ENCODE data around the gene PLEKHM2.

PLEKHM2 gene

DNA sequence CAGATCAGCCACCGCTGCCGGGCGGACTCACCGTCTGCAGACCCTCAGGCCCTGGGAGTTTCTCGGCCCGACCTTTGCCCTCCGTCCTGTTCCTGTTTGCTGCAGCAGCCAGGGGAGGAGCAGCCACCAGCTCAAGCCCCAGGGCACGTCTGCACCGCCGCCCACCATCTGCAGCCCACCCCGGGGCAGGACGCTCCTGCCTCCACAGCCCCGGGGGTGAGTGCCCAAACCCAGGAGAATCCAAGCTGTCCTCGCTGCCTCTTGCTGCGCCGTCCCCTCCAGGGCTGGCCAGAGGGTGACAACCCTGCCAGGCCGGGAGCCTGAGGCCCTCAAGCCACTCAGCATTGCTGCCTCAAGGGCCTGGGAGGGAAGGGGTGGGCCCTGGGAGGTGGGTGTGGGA lies 50.8 kb downstream of the PLEKHM2 start:
- H3K27ac ChIP-seq (ENCODE audit: low read depth, low read length) = no peak overlapping the region
- H3K4me1 ChIP-seq (ENCODE audit: control insufficient read depth, insufficient read depth, low read length) = no peaks in the 10 kb centered on the region
- H3K36me3 ChIP-seq (ENCODE audit: control insufficient read depth, insufficient read depth, low read length) = peaks cover 33% of the 10 kb centered on the region
- H3K4me3 ChIP-seq (ENCODE audit: low read length) = no peak overlapping the region
- no peaks in the 10 kb centered on the region for H3K27me3 ChIP-seq (ENCODE audit: control insufficient read depth, insufficient read depth, low read length)
- no peak overlapping the region for H3K9ac ChIP-seq (ENCODE audit: low read length)

DNA sequence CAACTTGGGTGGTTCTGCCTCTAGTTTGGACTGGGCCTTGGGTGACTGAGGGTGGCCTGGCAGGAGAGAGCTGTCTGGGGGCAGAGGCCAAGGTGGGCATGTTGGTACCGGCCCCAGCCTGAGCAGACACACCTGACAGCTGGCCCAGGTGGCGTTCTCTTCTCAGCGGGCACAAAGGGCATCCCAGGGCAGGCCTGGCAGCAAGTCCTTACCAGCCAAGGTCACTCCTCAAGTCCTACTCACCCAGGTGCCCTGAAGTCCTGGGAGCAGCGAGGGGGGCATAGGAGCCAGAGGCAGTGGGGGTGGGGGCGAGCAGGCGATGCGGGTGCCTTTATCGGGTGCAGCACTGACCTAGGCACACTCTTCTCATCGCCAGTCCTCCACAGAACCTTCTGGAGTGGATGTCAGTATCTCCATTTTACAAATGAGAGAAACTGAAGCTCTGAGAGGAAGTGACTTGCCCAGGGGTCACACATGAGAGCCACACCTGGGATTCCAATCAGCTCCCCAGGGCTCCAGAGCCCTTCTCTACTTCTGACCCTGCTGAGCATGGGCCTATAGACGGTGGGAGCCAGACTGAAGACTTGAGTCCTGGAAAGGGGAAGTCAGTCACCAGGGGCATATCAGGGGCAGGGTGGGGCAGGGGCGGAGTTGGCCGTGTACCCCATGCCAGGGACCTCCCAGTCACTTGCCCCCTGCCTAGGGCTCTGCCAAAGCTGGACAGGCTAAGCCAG lies 51.4 kb downstream of the PLEKHM2 start:
- Histone ChIP-seq H3K36me3 (ENCODE audit: control insufficient read depth, insufficient read depth, low read length) (peaks cover 30% of the 10 kb centered on the region), H3K27me3 (ENCODE audit: control insufficient read depth, insufficient read depth, low read length) (no peaks in the 10 kb centered on the region), H3K4me1 (ENCODE audit: control insufficient read depth, insufficient read depth, low read length) (no peaks in the 10 kb centered on the region), H3K9ac (ENCODE audit: low read length) (no peak overlapping the region), H3K4me3 (ENCODE audit: low read length) (no peak overlapping the region), H3K27ac (ENCODE audit: low read depth, low read length) (no peak overlapping the region)

DNA sequence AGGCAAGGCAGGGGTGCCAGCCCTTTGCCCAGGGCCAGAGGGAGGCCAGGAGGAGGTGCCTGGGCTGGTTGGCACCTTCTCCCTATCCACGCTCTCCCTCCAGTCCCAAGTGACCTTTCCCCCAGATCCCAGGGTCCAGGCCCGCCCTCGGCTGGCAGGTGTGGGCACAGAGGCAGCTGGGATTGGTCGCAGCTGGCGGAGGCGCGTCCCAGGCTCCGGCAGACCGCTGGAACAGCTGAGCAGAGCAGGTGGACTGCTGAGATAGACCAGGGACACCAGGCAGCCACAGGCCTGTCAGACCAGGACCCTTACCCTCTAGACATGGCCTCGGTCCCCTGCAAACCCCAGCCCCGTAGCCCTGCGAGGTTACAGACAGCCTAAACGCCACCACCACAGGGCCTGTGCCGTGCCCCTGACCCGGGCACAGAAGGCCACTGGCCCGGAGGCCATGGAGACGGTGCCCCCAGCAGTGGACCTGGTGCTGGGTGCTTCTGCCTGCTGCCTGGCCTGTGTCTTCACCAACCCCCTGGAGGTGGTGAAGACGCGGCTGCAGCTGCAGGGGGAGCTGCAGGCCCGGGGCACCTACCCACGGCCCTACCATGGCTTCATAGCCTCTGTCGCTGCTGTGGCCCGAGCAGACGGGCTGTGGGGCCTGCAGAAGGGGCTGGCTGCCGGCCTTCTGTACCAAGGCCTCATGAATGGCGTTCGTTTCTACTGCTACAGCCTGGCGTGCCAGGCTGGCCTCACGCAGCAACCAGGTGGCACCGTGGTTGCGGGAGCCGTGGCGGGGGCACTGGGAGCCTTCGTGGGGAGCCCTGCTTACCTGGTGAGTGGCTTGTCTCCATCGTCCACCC lies 52.1 kb downstream of the PLEKHM2 start, which contains the start of gene SLC25A34:
SLC25A34 (plus strand) TSS at position 221 of the 854 bp plus-strand sequence; CDS start at position 449, 228 bp downstream.
- peaks cover 23% of the 10 kb centered on the region for H3K36me3 ChIP-seq (ENCODE audit: control insufficient read depth, insufficient read depth, low read length)

DNA sequence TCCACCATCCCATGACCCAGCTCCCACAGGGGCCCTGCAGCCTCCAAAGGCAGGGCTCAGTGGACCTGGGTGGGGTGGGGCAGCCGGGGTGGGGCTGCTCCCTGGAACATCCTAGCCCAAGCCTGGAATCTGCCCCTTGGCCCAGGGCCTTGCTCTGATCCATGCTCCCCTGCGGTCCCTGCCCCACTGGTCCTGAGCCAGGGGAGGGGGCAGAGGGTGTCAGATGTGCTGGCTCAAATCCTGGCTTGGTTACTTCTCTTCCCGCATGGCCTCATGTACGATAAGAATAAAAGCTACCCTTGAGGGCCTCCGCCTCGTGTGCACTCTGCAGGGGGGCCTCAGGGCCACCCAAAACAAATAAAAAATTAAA lies 52.8 kb downstream of the PLEKHM2 start:
- peaks cover 17% of the 10 kb centered on the region for H3K36me3 ChIP-seq (ENCODE audit: control insufficient read depth, insufficient read depth, low read length)
- no peaks in the 10 kb centered on the region for H3K4me1 ChIP-seq (ENCODE audit: control insufficient read depth, insufficient read depth, low read length)
- H3K4me3 ChIP-seq (ENCODE audit: low read length) = peak overlapping the region; percentile 25
- no peak overlapping the region for H3K27ac ChIP-seq (ENCODE audit: low read depth, low read length)
- no peak overlapping the region for H3K9ac ChIP-seq (ENCODE audit: low read length)
- H3K27me3 ChIP-seq (ENCODE audit: control insufficient read depth, insufficient read depth, low read length) = no peaks in the 10 kb centered on the region

More for the DNA sequence above, 52.1 kb downstream of the PLEKHM2 start, which contains the start of gene SLC25A34:
- peak within 1 kb of the TSS; percentile 46 for H3K27ac ChIP-seq (ENCODE audit: low read depth, low read length)
- no peak within 1 kb of the TSS for H3K9ac ChIP-seq (ENCODE audit: low read length)
- no peaks in the 10 kb centered on the region for H3K4me1 ChIP-seq (ENCODE audit: control insufficient read depth, insufficient read depth, low read length)
- H3K4me3 ChIP-seq (ENCODE audit: low read length) = peak within 1 kb of the TSS; percentile 25
- no peaks in the 10 kb centered on the region for H3K27me3 ChIP-seq (ENCODE audit: control insufficient read depth, insufficient read depth, low read length)

DNA sequence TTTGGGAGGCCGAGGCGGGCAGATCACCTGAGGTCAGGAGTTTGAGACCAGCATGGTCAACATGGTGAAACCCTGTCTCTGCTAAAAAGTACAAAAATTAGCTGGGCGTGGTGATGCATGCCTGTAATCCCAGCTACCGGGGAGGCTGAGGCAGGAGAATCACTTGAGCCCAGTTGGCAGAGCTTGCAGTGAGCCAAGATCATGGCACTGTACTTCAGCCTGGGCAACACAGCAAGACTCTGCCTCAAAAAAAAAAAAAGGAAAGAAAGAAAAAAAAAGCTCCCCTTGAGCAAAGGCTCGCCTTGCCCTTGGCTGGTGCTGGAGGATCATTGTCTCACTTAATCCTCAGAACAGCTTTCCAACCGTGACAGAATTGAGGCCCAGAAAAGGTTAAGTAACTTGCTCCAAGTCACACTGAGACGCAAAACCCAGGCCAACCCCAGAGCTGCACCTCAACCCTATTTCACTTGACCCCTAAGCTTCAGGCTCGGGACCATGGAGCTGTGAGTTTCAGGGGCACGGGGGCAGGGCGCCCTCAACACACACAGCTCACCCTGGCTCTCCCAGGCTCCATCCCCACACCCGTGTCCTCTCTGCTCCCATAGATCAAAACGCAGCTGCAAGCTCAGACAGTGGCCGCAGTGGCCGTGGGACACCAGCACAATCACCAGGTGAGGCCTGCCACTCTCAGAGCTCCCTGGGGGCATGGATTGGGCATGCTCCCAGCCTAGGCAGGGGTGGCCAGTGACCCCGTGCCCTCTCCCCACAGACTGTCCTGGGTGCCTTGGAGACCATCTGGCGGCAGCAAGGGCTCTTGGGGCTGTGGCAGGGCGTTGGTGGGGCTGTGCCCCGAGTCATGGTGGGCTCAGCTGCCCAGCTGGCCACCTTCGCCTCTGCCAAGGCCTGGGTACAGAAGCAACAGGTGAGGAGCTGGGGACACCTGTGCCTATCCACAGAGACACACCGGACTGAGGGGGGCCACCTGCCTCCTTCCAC lies 53.5 kb downstream of the PLEKHM2 start:
- Histone ChIP-seq H3K9ac (ENCODE audit: low read length) (no peak overlapping the region), H3K4me3 (ENCODE audit: low read length) (no peak overlapping the region), H3K36me3 (ENCODE audit: control insufficient read depth, insufficient read depth, low read length) (peaks cover 10% of the 10 kb centered on the region), H3K27me3 (ENCODE audit: control insufficient read depth, insufficient read depth, low read length) (no peaks in the 10 kb centered on the region), H3K27ac (ENCODE audit: low read depth, low read length) (no peak overlapping the region), H3K4me1 (ENCODE audit: control insufficient read depth, insufficient read depth, low read length) (no peaks in the 10 kb centered on the region)

DNA sequence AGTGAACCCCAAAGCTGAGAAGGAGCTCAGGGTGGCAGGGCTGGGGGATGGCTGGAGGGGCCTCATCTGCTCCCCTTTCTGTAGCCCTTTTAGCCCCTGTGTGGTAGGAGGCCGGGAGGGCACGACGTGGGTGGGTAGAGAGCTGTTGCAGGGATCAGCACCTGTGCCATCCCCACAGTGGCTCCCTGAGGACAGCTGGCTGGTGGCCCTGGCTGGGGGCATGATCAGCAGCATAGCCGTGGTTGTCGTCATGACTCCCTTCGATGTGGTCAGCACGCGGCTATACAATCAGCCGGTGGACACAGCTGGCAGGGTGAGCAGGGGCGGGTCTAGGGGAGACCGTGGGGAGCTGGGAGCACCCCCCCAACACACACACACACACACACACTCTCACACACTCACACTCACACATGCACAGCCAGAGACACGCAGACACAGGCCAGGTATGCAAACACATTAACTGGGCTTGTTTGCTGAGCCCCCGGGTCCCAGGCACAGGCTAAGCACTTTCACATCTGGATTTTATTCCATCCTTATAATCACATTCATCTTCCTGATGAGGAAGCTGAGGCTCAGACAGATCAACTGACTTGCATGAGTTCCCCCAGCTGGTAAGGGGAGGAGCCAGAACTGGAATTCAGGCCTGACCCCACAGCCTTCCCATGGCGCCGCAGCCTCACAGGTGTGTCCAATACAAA lies 54.4 kb downstream of the PLEKHM2 start:
- Histone ChIP-seq H3K4me3 (ENCODE audit: low read length) (no peak overlapping the region), H3K27ac (ENCODE audit: low read depth, low read length) (no peak overlapping the region), H3K4me1 (ENCODE audit: control insufficient read depth, insufficient read depth, low read length) (no peaks in the 10 kb centered on the region)

DNA sequence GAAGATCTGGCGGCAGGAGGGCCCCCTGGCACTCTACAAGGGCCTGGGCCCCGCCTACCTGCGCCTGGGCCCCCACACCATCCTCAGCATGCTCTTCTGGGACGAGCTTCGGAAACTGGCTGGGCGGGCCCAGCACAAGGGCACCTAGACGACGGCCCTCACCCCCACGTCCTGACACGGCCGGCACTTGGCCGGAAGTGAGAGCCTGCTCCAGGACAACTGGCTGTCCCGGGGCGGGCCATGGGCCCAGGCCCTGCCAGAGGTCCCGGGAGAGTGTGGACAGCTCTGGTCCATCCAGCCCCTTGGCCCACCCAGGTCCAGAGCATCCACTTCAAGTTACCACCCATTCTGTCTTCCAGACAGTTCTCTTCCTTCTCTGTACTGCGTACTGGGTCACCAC lies 55.1 kb downstream of the PLEKHM2 start:
- H3K4me1 ChIP-seq (ENCODE audit: control insufficient read depth, insufficient read depth, low read length) = no peaks in the 10 kb centered on the region

More for the DNA sequence above, 54.4 kb downstream of the PLEKHM2 start:
- Histone ChIP-seq H3K9ac (ENCODE audit: low read length) (no peak overlapping the region), H3K27me3 (ENCODE audit: control insufficient read depth, insufficient read depth, low read length) (no peaks in the 10 kb centered on the region), H3K36me3 (ENCODE audit: control insufficient read depth, insufficient read depth, low read length) (peaks cover 6% of the 10 kb centered on the region)

DNA sequence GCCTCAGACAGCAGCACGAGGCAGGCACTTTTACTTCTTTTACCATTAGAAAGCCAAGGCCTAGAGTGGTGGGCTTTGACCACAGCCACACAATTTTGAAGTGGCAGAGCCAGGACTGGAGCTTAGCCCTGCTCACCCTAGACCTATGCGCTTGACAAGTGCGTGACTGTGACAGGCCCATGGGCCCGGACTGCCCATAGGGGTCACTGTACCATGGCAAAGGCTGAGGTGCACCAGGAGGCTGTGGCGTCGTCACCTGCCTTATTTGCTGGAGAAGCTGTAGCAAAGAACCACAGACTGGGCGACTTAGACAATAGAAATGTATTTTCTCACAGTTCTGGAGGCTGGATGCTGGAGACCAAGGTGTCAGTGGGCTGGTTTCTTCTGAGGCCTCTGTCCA lies 55.6 kb downstream of the PLEKHM2 start:
- H3K27ac ChIP-seq (ENCODE audit: low read depth, low read length) = no peak overlapping the region

More for the DNA sequence above, 55.1 kb downstream of the PLEKHM2 start:
- Histone ChIP-seq H3K27me3 (ENCODE audit: control insufficient read depth, insufficient read depth, low read length) (no peaks in the 10 kb centered on the region), H3K27ac (ENCODE audit: low read depth, low read length) (no peak overlapping the region), H3K9ac (ENCODE audit: low read length) (no peak overlapping the region), H3K4me3 (ENCODE audit: low read length) (no peak overlapping the region), H3K36me3 (ENCODE audit: control insufficient read depth, insufficient read depth, low read length) (no peaks in the 10 kb centered on the region)

DNA sequence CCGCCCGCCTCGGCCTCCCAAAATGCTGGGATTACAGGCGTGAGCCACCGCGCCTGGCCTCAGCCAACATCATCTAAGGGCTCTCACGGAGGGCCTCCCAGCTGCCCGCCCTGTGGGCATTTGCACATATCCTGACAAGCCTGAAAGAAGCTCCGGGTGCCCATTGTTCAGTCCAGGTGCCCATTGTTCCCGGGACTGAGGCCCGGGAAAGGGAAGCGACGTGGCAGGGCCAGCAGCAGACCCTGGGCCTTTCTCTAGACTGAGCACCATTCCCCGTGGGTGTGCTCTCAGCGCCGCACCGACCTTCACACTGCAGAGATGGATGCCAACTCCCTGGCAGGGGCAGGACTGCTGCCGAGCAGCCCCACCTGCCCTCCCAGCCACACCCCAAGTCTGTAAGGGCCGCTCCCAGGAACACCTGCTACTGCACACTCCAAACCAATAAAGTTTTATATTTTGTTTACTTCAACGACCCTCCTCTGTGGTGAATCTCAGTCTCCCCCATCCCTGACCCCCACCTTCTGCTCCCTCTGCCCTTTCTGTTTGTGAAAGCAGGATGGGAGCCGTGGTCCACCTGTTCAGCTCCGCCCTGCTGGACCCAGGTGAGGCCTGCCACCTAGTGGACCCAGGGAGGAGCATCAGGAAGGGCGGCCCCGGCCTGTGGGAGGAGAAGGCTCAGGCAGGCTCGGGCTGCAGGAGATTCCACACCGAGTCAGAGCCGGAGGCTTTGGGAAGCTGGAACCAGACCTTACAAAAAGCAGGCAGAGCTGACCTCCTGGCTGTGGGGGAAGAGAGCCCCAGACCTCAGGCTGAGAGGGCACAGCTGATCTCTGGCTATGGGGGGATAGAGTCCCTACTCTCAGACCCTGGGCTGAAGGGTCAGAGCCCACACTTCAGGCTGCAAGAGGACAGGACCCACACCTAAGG lies 57.1 kb downstream of the PLEKHM2 start:
- Histone ChIP-seq H3K36me3 (ENCODE audit: control insufficient read depth, insufficient read depth, low read length) (no peaks in the 10 kb centered on the region), H3K27ac (ENCODE audit: low read depth, low read length) (no peak overlapping the region), H3K4me1 (ENCODE audit: control insufficient read depth, insufficient read depth, low read length) (no peaks in the 10 kb centered on the region), H3K4me3 (ENCODE audit: low read length) (peak overlapping the region; percentile 33), H3K27me3 (ENCODE audit: control insufficient read depth, insufficient read depth, low read length) (no peaks in the 10 kb centered on the region), H3K9ac (ENCODE audit: low read length) (no peak overlapping the region)

More for the DNA sequence above, 55.6 kb downstream of the PLEKHM2 start:
- H3K4me3 ChIP-seq (ENCODE audit: low read length) = no peak overlapping the region
- H3K4me1 ChIP-seq (ENCODE audit: control insufficient read depth, insufficient read depth, low read length) = no peaks in the 10 kb centered on the region
- H3K36me3 ChIP-seq (ENCODE audit: control insufficient read depth, insufficient read depth, low read length) = no peaks in the 10 kb centered on the region
- no peaks in the 10 kb centered on the region for H3K27me3 ChIP-seq (ENCODE audit: control insufficient read depth, insufficient read depth, low read length)
- H3K9ac ChIP-seq (ENCODE audit: low read length) = no peak overlapping the region

DNA sequence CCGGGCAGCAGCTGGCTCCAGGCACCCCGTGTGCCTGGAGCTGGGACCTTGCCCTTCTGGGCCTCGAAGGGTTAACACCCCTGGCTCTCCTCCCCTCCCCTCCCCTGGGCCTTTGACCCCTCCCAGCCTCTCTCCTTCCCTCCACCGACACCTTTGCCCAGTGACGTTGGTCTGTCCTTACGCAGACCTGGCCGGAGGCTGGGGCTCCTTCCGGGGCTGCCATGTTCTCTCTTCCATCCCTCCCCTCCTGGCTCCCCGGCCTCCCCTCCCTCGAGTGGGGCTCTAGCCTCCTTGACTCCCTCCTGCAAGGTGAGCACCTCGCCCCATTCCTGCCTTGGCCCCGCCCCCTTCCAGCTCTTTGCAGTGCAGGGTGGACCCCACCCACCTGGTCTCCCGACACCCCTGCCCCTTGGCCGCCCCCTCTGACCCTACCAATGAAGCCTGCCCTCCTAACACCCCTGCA lies 58.2 kb downstream of the PLEKHM2 start, which contains the start of gene TMEM82:
TMEM82 (plus strand) TSS at position 161 of the 463 bp plus-strand sequence; CDS start at position 222, 61 bp downstream.
- Histone ChIP-seq H3K4me3 (ENCODE audit: low read length) (peak within 1 kb of the TSS; percentile 33), H3K36me3 (ENCODE audit: control insufficient read depth, insufficient read depth, low read length) (no peaks in the 10 kb centered on the region), H3K4me1 (ENCODE audit: control insufficient read depth, insufficient read depth, low read length) (no peaks in the 10 kb centered on the region), H3K27ac (ENCODE audit: low read depth, low read length) (no peak within 1 kb of the TSS), H3K27me3 (ENCODE audit: control insufficient read depth, insufficient read depth, low read length) (no peaks in the 10 kb centered on the region), H3K9ac (ENCODE audit: low read length) (no peak within 1 kb of the TSS)

All from rectal smooth muscle tissue (tissue), 1 donor.